NCI-H748 (cell line): ENCODE data around the gene LPIN1.
"Not testable (repeated sequence)": the region's sequence is repeated elsewhere in the genome, so short reads cannot be mapped to it uniquely, and the experiment has no call there.

Source experiments
- DNase-seq: peaks from one replicate; lab custom pipeline; 2025; ENCODE audit not compliant: unreplicated experiment; lab: John Stamatoyannopoulos, UW

The LPIN1 gene

DNA sequence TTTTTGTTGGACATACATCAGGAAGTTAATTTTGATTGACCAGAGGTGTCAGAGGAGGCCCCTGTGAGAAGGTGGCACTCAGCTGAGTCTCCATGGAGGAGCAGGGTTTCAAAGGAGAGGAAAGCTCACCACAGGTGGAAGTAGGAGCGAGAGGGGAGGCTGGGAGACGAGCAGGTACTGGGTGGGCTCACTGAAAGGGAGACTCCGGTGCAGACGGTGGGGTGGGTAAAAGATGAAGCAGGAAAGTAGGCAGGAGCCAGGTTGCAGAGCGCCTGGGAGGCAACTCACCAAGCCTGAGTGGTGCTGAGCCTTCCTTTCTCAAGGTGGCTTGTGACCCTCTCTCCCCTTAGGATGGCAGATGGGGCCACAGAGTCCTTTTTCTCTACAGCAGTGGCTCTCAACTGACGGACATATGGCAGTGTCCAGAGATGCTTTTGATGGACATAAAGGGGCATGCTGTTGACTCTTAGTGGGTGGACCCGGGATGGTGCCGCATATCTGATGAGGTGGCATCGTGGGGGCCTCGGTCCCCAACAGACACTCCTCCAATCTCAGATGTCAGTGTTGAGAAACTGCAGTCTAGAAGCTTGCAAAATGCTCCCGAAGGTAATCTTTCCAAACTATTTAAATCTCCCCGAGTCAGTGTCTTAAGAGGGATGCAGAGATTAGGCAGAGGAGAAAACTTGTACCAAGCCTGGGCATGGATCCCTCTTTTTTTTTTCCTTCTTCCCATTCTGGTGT lies 64.0 kb downstream of the LPIN1 start:
- DNase-seq, result no peak

DNA sequence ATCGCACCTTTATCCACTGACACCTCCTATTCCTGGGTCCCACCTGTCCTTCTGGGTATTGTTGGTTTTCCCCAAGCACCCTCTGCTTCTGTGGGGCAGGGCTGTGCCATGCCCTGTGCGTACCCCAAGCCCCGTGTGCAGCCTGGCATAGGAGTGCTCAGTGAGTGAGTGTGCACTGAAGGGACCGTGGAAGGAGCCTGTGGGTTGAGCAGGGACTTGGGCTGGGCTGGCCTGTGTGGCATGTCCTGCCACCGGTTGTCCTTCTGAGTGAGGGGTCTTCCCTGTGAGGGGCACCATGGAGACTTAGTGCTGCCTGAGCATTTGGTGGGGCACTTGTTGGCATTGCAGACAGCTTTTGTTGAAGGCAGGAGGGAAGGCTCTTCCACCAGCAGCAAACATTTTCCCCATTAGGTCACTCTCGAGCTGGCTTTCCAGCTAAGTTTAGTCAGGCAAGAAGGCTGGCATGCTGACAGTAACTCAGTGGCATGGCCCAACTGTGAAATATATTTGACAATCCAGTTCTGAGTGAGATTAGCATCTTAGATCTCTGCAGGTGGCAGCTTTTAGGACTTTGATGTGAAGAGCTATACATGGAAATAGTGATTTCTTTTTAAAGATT lies 64.7 kb downstream of the LPIN1 start:
- no peak for DNase-seq

DNA sequence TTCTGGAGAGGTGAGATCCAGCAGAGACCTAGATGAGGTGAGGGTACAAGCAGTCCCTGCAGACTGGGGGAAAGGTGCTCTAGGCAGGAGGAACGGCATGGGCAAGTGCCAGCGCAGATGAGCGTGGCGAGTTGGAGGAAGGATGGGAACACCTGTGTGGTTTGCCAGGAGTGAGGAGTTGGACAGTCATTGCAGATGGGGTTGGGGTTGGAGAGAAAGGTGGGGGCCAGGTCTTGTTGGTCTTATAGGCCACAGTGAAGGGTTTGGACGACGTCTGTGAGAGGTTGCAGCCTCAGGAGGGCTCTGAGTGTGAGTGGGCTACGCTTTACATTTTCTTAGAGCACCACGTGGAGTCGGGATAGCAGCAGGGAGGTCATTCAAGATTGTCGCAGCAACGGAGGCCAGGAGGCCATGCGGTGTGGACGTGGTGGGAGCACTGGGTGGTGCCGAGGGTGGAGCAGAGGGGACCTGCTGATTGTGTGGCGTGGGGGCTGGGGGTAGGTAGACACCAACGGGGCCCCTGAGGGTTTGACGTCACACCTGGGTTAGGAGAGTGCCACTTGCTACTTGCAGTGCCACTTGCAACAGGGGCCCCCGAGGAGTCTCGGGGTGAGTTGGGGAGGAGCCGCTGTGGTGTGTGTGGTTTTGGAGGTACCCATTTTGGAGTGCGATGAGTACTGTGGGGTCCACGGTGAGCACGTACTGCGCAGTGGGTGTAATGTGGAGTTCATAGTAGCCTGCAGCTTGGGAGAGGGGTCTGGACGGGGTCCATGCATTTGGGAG lies 66.2 kb downstream of the LPIN1 start:
- DNase-seq, result no peak

DNA sequence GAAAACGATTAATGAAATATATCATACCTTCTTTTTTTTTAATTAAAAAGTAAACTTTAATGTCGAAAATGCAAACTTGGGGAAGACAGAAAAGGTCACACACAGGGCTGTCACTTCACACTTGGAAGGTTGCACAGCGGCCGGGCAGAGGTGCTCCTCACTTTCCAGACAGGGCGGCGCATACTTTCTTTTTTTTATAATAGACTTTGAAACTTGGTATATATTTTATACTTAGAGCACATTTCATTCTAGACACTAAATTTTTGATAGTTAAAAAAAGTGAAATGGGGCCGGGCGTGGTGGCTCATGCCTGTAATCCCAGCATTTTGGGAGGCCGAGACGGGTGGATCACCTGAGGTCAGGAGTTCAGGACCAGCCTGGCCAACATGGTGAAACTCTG lies 66.9 kb downstream of the LPIN1 start:
- not testable (repeated sequence) for DNase-seq

DNA sequence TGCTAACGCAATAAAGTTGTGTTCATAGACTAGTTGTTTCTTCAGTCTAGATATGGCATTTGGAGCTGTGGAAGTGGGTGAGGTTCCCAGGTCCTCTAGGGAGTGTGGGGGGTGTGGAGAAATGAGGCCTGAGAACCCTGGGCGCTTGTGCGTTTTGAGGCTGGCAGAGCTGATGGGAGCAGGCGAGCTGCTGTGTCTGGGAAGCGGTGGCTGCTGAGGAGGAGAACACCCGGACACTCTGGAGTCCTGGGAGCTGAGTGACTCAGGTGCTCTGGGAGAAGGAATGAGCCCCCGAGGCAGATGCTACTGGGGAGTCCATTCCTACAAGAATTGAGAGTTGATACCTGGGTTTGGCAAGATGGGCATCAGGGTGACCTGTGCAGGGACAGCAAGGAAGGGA lies 67.5 kb downstream of the LPIN1 start:
- no peak for DNase-seq

DNA sequence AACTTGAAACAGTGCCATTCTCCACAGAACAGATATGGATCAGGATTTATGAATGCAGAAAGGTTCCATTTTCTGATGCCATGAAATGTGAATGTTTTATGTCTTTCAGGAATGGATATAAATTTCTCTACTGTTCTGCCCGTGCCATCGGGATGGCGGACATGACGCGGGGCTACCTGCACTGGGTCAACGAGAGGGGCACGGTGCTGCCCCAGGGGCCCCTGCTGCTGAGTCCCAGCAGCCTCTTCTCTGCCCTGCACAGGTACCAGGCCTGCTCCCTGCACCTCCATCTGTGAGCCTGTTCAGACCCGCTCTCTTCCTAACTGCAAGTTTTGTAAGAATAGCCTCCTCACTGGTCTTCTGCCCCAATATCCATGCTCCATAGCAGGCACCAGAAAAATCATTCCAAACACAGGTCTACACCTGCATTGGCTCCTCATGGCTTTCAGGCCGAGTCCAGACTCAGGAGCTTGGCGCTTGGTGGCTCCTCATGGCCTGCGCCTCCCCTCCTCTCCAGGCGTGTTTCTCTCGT lies 68.6 kb downstream of the LPIN1 start:
- no peak for DNase-seq

DNA sequence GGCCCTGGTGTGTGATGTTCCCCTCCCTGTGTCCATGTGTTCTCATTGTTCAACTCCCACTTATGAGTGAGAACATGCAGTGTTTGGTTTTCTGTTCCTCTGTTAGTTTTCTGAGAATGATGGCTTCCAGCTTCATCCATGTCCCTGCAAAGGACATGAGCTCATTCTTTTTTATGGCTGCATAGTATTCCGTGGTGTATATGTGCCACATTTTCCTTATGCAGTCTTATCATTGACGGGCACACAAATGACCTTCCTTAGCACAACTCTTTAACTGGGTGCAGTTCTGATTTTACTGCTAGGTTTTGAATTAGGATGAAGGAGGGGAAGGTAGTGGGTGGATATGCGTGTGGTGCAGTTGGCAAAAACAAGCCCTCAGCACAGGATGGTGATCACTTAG lies 70.5 kb downstream of the LPIN1 start:
- DNase-seq, result not testable (repeated sequence)

DNA sequence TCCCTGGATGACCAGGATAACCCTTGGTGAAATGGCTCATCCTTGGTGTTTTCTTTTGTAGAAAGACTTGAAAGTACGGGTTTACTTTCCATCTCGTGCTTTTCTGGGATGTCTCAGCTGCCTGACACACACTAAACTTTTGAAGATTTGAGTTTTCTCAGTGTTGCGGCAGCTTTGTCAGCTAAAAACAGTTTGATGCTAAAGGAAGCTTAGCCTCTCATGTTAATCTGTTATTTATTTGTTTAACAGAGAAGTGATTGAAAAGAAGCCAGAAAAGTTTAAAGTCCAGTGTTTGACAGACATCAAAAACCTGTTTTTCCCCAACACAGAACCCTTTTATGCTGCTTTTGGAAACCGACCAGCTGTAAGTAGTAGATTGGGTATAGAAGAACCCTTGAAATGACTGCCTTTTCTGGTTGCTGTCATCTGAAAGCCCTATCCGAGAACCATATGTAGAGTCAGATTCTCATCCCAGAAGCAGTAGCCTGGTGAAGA lies 72.8 kb downstream of the LPIN1 start:
- DNase-seq, result no peak

DNA sequence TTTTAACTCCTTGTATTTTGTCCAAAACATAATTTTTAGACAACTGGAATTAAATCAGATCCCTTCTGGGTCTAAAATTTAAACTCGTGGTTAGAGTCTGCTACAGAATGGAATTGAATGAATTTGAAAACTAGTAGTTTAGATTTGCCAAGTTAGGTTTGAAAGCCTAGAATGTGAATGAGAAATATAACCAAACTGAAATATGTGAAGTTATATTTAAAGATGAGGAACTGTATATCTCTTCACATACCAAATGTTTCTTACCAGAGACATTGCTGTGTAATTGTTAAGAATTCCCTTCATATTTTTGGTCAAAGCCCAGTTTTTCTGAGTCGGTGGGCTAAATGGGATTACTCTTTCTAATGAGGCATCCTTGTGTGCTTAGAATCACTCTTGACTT lies 74.2 kb downstream of the LPIN1 start:
- no peak for DNase-seq

DNA sequence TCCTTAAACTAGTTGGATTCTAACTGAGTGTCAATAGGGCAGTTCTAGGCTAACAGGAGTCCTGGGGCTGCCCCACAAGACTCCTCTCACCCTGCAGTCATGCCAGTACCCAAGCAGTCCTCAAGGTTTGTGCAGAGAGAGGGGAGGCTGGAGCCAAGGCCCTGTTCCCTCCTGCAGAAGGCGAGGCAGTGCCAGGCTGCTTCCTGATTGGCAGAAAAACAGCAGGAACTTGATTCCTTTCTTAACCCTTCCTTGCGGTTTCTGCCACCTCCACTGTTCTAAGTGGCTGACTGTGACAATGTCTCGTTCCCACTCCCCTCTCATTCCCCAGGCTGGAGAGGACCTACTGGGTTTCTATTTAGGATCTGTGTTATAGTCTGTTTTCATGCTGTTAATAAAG lies 75.3 kb downstream of the LPIN1 start:
- DNase-seq, result no peak

DNA sequence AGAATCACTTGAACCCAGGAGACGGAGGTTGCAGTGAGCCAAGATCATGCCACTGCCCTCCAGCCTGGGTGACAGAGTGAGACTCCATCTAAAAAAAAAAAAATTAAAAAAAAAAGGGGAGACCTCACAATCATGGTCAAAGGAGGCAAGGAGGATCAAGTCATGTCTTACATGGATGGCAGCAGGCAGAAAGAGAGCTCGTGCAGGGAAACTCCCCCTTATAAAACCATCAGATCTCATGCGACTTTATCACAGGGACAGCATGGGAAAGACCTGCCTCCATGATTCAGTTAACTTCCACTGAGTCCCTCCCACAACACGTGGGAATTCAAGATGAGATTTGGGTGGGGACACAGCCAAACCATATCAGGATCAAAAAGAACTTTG lies 75.9 kb downstream of the LPIN1 start:
- not testable (repeated sequence) for DNase-seq

DNA sequence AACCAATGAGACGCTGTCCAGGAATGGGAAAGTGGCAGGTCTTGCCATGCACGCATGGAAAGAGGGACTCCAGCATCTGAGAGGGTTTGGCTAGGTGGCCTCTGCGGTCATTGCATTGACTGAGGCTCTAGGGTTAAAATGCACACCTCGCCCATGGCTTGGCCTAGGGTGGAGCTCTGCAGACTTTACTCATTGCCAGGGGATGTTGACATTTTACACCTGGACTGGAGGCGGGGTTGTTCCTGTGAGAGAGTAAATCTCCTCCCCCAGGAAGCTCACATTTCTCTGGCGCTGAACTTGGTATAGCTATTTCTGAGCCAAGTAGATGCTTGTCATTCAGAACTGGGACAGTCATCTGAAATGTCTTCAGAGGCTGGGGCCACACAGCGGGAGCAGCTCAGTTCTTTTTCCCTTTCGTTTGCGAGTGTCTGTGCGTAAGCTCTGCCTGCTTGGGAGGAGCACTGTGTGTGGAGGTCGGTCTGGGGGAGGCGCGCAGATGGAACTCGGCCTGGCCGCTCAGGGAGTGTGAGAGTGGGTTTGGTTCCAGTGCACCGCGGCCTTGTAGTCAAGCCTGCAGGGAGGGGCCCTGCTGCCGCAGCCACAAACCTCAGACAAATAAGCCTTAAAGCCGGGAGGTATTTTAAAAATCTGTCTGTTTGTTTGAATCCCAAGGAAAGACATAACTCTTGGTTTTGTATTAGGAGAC lies 76.5 kb downstream of the LPIN1 start:
- peak; percentile 10 for DNase-seq

DNA sequence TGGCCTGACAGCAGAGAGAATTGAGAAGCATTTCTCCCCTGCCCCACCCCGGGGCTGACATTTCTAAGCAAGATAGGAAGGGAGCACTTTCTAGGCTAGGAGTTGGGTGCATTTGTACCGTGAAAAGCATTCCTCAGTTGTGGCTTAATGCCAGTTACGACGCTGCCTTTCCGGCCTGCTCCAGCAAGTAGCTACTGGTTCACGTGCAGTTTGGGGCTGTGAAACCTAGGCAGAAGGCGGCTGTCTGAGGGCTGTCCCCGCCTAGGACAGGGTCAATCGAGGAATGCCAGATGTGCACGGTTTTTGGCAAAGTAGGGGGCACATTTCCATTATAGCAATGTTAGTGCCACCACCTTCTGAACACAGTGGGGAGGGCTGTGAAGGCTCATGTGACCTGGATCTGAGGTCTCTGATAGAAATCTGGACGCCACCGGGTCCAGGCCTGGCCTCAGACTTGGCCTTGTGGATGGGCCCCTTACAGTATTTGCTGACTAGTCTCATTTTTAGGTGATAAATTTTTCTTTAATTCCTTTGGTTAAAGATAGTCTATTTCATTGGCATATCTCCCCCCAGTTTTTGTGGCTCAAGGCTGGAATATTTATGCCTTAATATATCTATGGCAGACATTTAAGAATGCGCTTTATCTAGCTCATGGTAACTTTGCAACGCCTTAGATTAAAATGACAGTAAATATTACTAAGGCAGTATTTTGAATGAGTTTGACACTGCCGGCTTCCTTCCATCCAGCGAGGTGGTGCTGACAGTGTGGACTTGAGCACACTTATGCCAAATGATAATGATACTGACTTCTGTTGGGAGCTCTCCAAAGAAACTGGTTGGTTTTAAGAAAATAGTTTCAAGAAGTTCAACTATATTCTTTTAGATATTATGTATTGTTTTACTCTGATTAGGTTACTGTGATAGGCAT lies 78.7 kb downstream of the LPIN1 start:
- DNase-seq, result no peak

DNA sequence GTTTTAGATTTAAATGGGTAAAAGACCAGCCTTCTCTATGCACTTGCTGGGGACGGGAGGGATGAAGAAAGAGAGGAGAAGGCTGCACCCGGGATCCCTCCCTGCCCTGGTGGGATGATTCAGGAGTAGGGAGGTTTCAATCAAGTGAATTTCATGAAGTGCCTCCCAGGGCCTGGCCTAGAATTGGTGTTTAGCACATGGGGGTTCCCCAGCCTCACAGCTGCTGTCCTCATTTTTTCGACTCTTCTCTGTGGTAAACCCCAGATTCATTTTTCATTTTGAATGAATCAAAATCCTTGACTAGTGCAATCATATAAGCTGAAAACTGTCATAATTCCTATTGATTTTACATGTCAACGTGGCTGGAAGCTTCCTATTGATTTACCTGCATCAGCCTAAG lies 81.1 kb downstream of the LPIN1 start:
- no peak for DNase-seq

DNA sequence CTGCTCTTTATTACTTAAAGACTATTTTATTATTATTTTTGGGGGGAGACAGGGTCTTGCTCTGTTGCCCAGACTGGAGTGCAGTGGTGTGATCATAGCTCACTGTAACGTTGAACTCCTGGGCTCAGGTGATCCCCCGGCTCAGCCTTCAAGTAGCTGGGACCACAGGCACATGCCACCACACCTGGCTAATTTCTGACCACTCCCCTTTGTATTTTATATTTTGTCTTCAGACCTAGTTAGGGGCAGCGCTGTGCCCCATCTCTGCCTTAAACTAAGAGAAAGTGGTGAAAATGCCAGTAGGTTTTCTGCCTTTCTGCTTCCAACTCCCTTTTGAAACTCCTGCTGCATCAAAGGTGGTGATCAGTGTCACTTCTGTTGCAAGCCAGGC lies 82.5 kb downstream of the LPIN1 start:
- no peak for DNase-seq

DNA sequence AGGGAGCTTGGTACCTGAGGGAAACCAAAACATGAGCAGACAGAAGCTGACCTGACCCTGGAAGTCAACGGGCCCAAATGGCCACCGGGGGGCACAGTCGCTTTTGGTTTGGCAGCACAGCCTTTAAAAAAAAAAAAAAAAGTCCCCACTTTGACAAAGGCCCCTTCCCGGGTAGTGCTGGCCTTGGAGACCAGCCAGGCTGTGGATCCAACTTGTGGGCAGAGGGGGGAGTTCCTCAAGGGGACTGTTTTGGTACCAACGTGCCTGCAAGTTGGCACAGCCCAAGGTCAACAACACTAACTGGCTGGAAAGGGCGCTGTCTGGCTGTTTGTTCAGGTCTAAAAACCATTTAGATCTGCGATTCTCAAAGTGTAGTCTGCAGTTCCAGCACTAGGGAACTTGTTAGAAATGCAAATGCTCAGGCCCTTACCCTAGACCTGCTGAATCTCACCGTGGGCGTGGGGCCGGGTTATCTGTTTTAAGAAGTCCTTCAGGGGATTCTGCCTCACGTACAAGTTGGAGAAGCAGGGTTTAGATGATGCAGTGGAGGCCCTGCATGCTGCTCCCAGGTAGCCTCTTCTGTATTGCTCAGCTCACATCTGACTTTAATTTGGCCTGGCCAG lies 83.0 kb downstream of the LPIN1 start:
- peak; percentile 70 for DNase-seq

DNA sequence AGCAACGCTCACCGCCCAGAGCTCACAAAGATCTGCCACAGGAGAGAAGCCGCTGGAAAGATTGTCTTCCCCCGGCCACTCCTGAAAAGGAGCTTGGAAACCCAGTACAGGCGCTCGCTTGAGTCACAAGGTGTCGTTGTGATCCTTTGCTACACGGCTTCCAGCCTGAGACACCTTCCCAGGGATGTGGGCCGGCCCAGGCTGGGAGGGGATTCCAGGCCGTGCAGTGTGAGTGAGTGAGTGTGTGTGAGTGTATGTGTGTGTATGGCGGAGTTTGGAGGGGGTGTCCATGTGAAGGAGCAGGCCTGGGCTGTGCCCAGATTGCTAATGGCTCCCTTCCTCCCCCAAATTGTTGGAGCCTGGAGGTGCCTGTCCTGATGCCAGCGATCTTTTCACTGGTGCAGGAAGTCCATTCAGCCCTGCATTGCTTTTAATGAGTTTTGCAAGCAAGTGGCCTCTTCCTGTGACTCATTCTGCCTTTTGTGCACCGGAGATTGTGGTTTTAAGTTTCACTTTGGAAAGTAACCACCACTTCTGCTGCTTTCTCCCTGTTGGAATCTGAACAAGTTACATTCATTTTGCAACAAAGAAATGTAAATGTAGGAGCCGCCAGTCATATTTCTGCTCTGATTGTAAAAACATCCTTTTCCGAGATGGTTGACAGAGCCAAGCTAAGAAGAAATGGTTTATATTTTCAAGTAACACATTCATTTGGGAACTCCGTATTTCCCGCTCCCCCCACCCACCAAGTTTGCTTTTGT lies 83.7 kb downstream of the LPIN1 start:
- DNase-seq, result peak; percentile 77

DNA sequence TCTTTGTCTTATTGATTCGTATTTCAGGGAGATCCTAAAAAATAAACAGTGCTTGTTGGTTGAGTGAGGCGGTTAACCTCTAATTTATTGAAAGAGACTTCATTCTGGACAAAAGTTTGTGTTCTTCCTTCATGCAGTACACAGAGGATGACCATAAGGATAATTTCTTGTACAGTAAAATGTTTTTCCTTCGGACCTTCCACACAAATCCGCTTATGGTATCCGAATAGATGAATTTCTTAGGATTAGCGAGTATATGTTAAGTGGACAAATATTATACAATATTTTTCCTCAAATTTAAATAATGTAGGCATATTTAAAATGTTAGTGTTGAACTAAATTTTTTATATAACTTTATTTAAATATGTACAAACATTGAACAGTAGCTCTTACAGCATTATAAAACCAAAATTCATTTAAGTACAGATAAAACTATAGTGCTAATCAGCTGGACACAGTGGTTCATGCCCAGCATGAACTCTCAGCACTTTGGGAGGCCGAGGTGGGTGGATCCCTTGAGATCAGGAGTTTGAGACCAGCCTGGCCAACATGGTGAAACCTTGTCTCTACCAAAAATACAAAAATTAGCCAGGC lies 84.4 kb downstream of the LPIN1 start:
- no peak for DNase-seq
